GM23248 (cell line): Measurements from ENCODE around the gene VIPR2.

ENCODE experiments used
- EZH2 ChIP-seq: fragments of 200-600 bp; sonication (generic); IDR thresholded peaks from 2 replicates; pipeline ENCODE4 v1.6.1; 2018; ENCODE audit warnings: antibody characterized with exemption, mild to moderate bottlenecking; ENCODE audit not compliant: insufficient read depth, poor library complexity, severe bottlenecking
- EZH2phosphoT487 ChIP-seq: fragments of 200-600 bp; sonication (generic); IDR thresholded peaks from 2 replicates; pipeline ENCODE4 v1.6.1; 2018; ENCODE audit warnings: antibody characterized with exemption, moderate library complexity, mild to moderate bottlenecking, low read depth; ENCODE audit not compliant: insufficient read depth

GRCh38 chr7:159007996-159008389, 136.7 kb downstream of the VIPR2 start:
- TF ChIP-seq EZH2phosphoT487 (no peak), EZH2 (no peak)
